PFSK-1 (cell line): Measurements from ENCODE around the gene BCAT1.

Experiments used
- POLR2AphosphoS5 ChIP-seq: IDR thresholded peaks from 2 replicates; pipeline ENCODE4 v1.6.1; 2012; ENCODE audit warnings: low read depth, mild to moderate bottlenecking, control low read depth, low read length, moderate library complexity
- TAF1 ChIP-seq: IDR thresholded peaks from 2 replicates; pipeline ENCODE4 v1.6.1; 2012; ENCODE audit warnings: low read length, control low read depth, borderline replicate concordance; ENCODE audit not compliant: insufficient read depth

DNA sequence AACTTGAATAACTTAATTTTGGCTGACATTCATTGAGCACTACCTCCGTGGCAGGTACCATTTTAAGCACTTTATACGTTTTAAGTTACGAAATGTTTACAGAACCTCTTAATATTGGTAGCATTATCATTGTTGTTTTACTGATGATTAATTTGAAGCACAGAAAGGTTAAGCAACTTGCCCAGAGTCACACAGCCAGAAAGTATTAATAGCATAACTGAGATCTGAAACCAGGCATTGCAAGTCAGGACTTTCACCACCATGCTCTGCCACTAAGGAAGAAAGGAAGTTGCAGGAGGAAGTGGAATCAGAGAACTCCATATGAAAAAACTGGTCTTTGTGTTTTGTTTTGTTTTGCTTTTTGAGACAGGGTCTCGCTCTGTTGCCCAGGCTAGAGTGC, 28.2 kb upstream of the BCAT1 start:
- no peak for TF ChIP-seq TAF1
- TF ChIP-seq POLR2AphosphoS5: no peak
